GM19043 (cell line): ENCODE results near the gene KDSR.
A peak's percentile ranks its signal among the peaks of the same experiment; 100 is the strongest.

Experiments
- ATAC-seq: cut with Tn5 transposase; IDR thresholded peaks from one replicate; pipeline ENCODE4 v1.9.1; 2021; ENCODE audit warnings: low read depth; ENCODE audit not compliant: unreplicated experiment

KDSR gene

GRCh38 chr18:63288311-63288710 is 78.7 kb downstream of the KDSR start:
- no peak for ATAC-seq

- ATAC-seq, result no peak
Measured at GRCh38 chr18:63287691-63288220, 79.2 kb downstream of the KDSR start.

GRCh38 chr18:63286926-63287325 is 80.1 kb downstream of the KDSR start:
- no peak for ATAC-seq

- ATAC-seq, result peak; percentile 98
Measured at GRCh38 chr18:63284827-63285733, 81.9 kb downstream of the KDSR start.

- no peak for ATAC-seq
Measured at GRCh38 chr18:63284173-63284799, 82.7 kb downstream of the KDSR start.

GRCh38 chr18:63283305-63284094 is 83.5 kb downstream of the KDSR start:
- no peak for ATAC-seq

GRCh38 chr18:63282793-63283192 is 84.2 kb downstream of the KDSR start:
- no peak for ATAC-seq
